ENCODE data around the gene CTXN2.

DNA sequence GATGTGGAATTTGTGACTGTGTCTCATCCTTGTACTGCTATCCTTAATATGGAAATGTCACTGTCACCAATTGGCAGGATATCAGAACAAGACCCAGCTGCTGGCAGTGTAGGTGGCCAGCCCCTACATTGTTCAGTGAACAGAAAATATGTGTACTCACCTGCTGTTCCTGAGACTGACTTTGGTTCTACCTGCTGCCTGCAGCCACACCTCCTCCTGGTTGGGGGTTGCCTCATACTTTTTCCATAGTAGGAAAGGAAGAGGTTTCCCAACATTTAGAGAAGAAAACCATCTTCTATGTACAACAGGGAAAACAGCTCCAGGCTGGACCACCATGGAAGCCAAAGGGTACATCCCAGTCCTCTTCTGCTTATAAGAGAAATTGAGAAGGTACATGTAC, 50.5 kb downstream of the CTXN2 start:
- TF ChIP-seq, protein P1, sequence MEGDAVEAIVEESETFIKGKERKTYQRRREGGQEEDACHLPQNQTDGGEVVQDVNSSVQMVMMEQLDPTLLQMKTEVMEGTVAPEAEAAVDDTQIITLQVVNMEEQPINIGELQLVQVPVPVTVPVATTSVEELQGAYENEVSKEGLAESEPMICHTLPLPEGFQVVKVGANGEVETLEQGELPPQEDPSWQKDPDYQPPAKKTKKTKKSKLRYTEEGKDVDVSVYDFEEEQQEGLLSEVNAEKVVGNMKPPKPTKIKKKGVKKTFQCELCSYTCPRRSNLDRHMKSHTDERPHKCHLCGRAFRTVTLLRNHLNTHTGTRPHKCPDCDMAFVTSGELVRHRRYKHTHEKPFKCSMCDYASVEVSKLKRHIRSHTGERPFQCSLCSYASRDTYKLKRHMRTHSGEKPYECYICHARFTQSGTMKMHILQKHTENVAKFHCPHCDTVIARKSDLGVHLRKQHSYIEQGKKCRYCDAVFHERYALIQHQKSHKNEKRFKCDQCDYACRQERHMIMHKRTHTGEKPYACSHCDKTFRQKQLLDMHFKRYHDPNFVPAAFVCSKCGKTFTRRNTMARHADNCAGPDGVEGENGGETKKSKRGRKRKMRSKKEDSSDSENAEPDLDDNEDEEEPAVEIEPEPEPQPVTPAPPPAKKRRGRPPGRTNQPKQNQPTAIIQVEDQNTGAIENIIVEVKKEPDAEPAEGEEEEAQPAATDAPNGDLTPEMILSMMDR (IDR thresholded peaks at IDR 0.05), result no peak
- TF ChIP-seq POLR2A (IDR thresholded peaks at IDR 0.05), result no peak

Data from heart left ventricle (tissue), 13 donors.